ENCODE data around the gene GSTM2. TPM values are rescaled to one million over a fixed set of nuclear protein-coding genes. Genes with fewer than 3 reads are reported as not detected.
A peak's percentile ranks its signal among the peaks of the same experiment; 100 is the strongest.

The GSTM2 gene
- total RNA-seq, 1 donor = 14.8 TPM

- no peak for DNase-seq (ENCODE audit: insufficient read length, low spot score, missing footprints)
- peaks cover 12% of the 10 kb centered on the region for H3K4me1 ChIP-seq (ENCODE audit: insufficient read depth, low read length)
- TF ChIP-seq CTCF (IDR thresholded peaks at IDR 0.05; ENCODE audit: extremely low read depth, low read depth, low read length) = no peak
- no peaks in the 10 kb centered on the region for H3K79me2 ChIP-seq (ENCODE audit: insufficient read depth, low read length)
- no peaks in the 10 kb centered on the region for H4K20me1 ChIP-seq (ENCODE audit: insufficient read depth, low read length)
- no peaks in the 10 kb centered on the region for H3K27me3 ChIP-seq (ENCODE audit: insufficient read depth, low read length)
- H3K36me3 ChIP-seq (ENCODE audit: insufficient read depth, low read length) = peaks cover 5% of the 10 kb centered on the region
- no peak overlapping the region for H3K4me2 ChIP-seq (ENCODE audit: insufficient read depth, low read length)
- no peak overlapping the region for H3K4me3 ChIP-seq (ENCODE audit: insufficient read depth, low read length)
- no peak overlapping the region for H2AFZ ChIP-seq (ENCODE audit: low read length)
- no peak overlapping the region for H3K27ac ChIP-seq (ENCODE audit: low read depth, low read length)
- no peaks in the 10 kb centered on the region for H3K9me3 ChIP-seq (ENCODE audit: low read depth, low read length)
Measured at GRCh38 chr1:109637446-109637845, 30.4 kb upstream of the GSTM2 start.

DNA sequence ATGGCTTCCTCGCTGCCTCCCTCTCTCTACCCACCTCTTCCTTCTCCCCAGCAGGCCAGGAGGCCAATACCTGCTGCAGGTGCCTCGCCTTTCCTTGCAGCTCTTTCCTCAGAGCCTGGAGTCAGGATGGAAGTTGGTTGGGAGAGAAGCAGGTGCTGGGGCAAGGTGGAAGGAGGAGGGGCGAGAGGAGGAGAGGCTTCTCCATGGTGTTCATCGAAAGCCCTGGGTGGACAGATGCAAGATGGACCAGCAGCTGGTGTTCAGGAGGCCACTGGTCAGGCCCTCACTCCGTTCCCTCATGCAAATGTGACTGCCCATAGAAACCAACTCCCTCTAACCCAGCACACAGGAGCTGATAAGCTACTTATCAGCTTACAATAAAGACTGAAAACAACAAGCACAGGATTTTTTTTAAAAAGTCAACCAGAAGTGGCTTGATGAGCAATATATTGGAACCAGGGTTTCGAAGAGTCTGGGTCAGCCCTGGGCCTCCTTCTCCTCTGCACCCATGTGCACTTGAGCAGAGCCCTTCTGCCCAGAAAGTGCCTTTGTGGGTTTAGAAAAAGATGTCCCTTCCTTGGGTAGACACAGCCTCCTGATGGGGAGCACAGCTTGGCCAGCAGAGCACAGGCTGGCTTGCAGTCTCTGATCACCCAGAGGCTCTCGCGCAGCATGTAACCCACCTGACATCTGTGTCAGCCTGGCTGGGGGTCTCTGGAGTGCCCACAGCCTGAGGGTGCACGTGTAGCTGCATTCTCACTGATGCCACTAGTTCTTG is 28.6 kb upstream of the GSTM2 start:
- no peak for DNase-seq (ENCODE audit: insufficient read length, low spot score, missing footprints)
- no peak overlapping the region for H2AFZ ChIP-seq (ENCODE audit: low read length)
- no peaks in the 10 kb centered on the region for H3K36me3 ChIP-seq (ENCODE audit: insufficient read depth, low read length)

GRCh38 chr1:109639841-109640184 is 28.0 kb upstream of the GSTM2 start:
- Histone ChIP-seq H3K9me3 (ENCODE audit: low read depth, low read length) (no peaks in the 10 kb centered on the region), H3K4me3 (ENCODE audit: insufficient read depth, low read length) (no peak overlapping the region), H3K27ac (ENCODE audit: low read depth, low read length) (no peak overlapping the region), H2AFZ (ENCODE audit: low read length) (no peak overlapping the region), H3K4me2 (ENCODE audit: insufficient read depth, low read length) (no peak overlapping the region), H3K4me1 (ENCODE audit: insufficient read depth, low read length) (peaks cover 16% of the 10 kb centered on the region), H4K20me1 (ENCODE audit: insufficient read depth, low read length) (no peaks in the 10 kb centered on the region), H3K79me2 (ENCODE audit: insufficient read depth, low read length) (no peaks in the 10 kb centered on the region), H3K27me3 (ENCODE audit: insufficient read depth, low read length) (no peaks in the 10 kb centered on the region), H3K36me3 (ENCODE audit: insufficient read depth, low read length) (no peaks in the 10 kb centered on the region)
- DNase-seq (ENCODE audit: insufficient read length, low spot score, missing footprints) = no peak
- no peak for TF ChIP-seq CTCF (IDR thresholded peaks at IDR 0.05; ENCODE audit: extremely low read depth, low read depth, low read length)

More for the DNA sequence above, 28.6 kb upstream of the GSTM2 start:
- Histone ChIP-seq H3K27ac (ENCODE audit: low read depth, low read length) (no peak overlapping the region), H3K9me3 (ENCODE audit: low read depth, low read length) (no peaks in the 10 kb centered on the region), H3K27me3 (ENCODE audit: insufficient read depth, low read length) (no peaks in the 10 kb centered on the region), H3K4me2 (ENCODE audit: insufficient read depth, low read length) (no peak overlapping the region), H4K20me1 (ENCODE audit: insufficient read depth, low read length) (no peaks in the 10 kb centered on the region), H3K4me1 (ENCODE audit: insufficient read depth, low read length) (peaks cover 16% of the 10 kb centered on the region), H3K79me2 (ENCODE audit: insufficient read depth, low read length) (no peaks in the 10 kb centered on the region), H3K4me3 (ENCODE audit: insufficient read depth, low read length) (no peak overlapping the region)
- TF ChIP-seq CTCF (IDR thresholded peaks at IDR 0.05; ENCODE audit: extremely low read depth, low read depth, low read length) = no peak

- peaks cover 16% of the 10 kb centered on the region for H3K4me1 ChIP-seq (ENCODE audit: insufficient read depth, low read length)
- H3K36me3 ChIP-seq (ENCODE audit: insufficient read depth, low read length) = no peaks in the 10 kb centered on the region
- H3K9me3 ChIP-seq (ENCODE audit: low read depth, low read length) = no peaks in the 10 kb centered on the region
- H3K4me2 ChIP-seq (ENCODE audit: insufficient read depth, low read length) = no peak overlapping the region
- H3K27ac ChIP-seq (ENCODE audit: low read depth, low read length) = no peak overlapping the region
- H2AFZ ChIP-seq (ENCODE audit: low read length) = no peak overlapping the region
- H4K20me1 ChIP-seq (ENCODE audit: insufficient read depth, low read length) = no peaks in the 10 kb centered on the region
- DNase-seq (ENCODE audit: insufficient read length, low spot score, missing footprints) = peak; percentile 94
- TF ChIP-seq CTCF (IDR thresholded peaks at IDR 0.05; ENCODE audit: extremely low read depth, low read depth, low read length) = peak; percentile 90
- H3K4me3 ChIP-seq (ENCODE audit: insufficient read depth, low read length) = no peak overlapping the region
- H3K27me3 ChIP-seq (ENCODE audit: insufficient read depth, low read length) = no peaks in the 10 kb centered on the region
- no peaks in the 10 kb centered on the region for H3K79me2 ChIP-seq (ENCODE audit: insufficient read depth, low read length)
Measured at GRCh38 chr1:109640285-109640865, 27.5 kb upstream of the GSTM2 start.
